Ammon's horn (tissue), 1 donor: Measurements from ENCODE around the gene GATM.
A peak's percentile ranks its signal among the peaks of the same experiment; 100 is the strongest.
"Not testable (repeated sequence)": the region's sequence is repeated elsewhere in the genome, so short reads cannot be mapped to it uniquely, and the experiment has no call there.

Source experiments
- DNase-seq: peaks from one replicate; pipeline ENCODE4 v3.0.0-alpha.2; 2016; ENCODE audit warnings: low spot score

The GATM gene

DNA sequence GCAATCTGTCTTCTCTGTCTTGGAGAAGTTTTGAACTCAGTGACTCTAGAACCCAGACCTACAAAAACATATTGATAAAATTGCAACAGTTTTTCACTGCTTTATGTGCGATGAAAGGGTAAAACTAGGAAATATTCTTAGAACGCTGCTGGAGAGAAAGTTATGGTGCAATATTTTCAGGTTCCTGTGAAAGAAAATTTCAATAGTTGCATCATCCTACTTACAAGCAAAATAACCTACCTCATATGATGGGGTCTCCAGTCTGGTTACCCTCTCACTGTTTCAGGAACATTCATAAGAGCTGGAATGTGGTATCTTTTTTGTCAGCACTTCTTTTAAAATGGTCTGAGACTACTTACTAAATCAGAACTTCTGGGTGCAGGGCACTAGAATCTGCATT is 27.1 kb downstream of the GATM start:
- DNase-seq: no peak

DNA sequence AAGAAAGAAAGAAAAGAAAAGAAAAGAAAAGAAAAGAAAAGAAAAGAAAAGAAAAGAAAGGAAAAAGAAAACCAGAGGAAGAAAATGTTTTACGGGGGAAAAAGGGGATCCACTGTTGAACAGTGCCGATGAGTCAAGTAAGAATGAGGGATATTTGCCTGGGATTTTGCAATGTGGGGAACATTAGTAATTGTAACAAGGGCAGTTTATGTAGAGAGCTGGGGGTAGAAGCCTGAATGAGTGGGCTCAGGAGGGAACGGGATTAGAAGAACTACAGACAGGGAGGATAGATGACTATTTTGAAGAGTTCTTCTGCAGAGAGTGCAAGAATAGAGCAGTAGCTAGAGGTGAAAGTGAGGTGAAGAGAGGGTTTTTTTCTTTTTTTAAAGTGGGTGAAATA is 28.7 kb downstream of the GATM start:
- no peak for DNase-seq

DNA sequence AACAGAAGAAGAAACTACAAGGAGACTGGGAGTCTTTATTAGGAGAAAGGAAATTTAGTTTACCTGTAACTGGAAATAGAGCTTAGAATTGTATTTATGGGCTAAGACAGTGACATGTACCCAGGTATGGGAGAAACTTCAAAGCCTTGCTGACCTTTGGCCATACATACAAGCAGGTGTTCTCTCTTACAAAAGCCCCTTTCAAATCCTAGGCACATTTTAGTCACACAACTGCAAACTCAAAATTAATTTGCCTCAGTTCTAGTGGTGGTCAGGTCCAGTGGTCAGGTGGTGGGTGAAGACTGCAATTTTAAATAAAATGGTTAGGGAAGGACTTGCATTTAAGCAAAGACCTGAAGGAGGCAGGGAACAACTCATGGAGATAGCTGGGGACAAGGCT is 30.4 kb downstream of the GATM start:
- no peak for DNase-seq

DNA sequence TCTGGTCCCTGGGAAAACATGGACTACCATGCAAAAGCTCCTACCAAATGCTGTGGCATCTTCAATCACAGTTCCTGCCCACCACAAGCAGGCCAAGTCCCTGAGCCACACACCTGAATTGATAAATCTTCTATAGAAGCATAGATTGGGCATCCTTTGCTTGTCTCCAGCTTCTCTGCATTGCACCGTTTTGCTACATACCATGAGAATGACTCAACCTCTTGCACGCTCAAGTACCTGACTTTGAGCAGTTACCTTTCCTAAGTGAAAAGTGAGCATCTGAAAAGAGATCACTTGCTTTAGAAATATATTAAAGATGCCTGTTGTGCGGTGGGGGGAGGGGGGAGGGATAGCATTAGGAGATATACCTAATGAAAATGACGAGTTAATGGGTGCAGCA is 31.3 kb downstream of the GATM start:
- no peak for DNase-seq

DNA sequence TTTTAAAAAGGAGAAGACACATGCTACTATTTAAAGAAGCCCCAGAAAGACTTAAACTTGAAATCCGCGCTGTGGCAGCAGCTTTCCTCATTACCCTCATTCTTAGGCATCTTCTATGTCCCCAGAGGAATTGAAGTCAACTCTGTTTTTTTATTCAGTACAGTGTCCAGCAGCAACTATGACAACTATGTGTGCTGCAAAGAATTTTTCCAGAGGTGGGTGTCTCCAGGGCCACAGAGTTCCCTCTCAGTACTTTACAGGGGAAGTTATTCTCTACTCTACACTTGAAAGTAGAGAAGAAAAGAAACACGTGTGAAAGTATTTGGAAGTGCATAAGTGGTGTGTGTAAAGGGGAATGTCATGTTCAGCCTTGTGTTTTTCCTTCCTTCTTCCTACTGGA is 32.0 kb downstream of the GATM start:
- DNase-seq: no peak

DNA sequence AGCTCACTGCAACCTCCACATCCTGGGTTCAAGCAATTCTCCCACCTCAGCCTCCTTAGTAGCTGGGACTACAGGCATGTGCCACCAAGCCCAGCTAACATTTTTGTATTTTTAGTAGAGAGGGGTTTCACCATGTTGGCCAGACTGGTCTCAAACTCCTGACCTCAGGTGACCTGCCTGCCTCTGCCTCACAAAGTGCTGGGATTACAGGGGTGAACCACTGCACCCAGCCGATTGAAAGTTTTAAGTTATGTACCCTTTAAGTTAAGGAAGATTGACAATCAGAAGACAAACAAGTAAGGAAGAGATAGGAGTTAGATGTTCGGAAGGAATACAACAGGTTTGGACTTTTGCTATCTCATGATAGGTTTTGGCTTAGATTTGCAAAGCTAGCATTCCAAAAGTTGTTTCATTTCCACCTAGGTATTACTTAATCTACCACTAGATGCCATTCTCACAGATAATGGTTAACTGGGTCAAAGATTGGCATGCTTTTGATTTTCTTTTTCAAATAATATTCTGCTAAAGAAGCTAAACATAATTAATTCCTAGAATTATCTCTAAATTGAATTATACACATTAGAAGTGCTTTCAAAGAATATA is 35.0 kb downstream of the GATM start:
- DNase-seq: no peak

DNA sequence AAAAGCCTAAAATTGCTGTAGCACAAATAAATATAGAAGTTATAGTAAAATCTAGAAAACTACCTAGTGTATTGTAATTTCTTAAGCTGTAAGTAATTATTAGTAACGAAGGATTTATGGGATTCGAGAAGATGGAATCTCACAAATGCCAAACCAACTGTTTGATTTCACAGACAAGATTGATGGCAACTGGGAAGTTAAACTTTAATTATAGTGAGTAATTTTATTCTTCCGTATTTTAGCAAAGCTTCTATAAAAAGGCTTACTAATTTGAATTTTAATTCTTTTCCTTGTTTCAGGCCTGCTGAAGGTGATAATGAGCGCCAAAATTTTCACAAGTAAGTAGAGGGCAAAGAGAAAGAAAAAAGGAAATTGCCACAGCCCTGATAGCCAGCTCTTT is 36.6 kb downstream of the GATM start:
- DNase-seq: no peak

DNA sequence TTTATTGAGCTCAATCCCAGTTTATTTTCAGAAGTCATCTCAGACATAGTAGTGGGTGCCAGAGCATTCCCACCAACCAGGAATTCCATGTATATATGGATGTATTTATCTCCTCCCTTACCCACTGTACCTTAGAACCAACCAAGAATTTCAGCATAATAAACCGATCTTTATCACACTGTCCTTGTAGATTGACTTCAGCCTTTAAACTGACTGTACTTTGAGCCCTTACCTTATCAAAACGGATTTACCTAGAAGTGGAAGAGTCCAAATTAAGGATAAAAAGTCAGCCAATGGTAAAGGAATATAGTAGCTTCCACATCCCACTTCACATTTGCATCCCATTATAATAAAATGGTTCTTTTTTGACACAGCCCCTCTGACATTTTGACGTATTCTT is 37.9 kb downstream of the GATM start:
- DNase-seq: no peak

DNA sequence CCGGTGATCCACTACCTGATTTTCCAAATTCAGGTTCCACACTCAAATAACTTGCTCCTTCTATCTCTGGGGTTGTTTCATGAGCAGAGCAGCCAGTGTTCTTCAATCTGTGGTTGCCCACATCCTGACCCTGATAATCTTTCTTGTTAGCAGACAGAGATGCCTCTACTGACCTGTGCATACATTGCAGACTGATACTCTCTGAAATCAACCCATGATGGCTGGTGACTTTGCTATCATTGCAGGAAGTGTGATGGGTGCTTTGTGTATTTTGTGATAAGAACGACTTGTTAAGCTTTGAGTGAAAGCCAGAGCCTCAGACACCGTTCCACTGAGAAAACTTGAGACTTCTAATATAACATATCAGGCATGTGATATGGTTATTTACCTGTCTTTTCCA is 39.9 kb downstream of the GATM start:
- no peak for DNase-seq

DNA sequence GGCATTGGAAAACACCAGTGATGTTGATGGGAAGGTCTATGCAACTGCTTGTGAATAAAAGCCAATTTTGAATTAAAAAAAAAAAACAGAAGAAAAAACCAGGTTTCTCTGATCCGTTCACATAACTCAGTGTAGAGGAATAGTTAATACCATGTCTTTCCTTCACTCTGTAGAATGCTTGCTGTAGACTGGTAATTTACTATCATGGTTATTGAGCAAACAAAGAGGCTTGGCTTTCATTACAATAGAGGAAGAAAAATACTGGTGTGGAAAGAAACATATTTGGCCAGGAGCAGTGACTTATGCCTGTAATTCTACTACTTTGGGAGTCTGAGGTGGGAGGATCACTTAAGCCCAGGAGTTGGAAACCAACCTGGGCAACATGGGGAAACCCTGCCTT is 41.1 kb downstream of the GATM start:
- DNase-seq: no peak

DNA sequence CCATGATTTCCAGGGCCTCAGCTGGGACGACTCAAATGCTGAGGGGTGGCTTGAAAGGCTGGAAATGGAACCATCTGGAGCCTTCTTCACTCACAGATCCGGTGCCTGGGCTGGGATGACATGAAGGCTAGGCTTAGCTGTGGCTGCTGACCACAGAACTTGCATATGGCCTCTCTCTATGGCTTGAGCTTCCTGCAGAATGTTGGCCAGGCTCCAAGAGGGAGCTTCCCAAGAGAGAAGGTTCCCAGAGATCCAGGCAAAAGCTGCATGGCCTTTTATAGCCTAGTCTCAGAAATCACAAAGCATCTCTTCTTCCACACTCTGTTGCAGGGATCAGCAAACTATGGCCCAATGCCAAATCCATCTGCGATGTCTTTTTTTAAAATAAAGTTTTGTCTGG is 44.8 kb downstream of the GATM start:
- DNase-seq: peak; percentile 32

DNA sequence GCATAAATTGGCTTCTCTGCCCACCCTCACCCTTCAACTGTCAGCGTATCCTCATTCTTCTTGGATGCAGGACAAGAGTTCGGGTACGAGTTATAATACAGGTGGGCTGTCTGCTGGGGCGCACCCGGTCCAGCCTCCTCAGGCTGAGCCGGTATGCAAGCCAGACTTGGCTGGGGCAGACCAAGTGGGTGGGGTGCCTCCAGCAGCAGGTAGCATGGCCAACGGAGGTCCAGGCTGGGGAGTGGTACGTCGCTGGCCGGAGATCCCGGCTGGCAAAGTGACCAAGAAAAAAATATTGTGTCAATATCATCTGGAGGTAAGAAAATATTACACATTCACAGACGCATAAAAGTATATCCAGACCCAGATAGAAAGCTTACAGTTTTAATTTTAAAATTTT is 45.6 kb downstream of the GATM start:
- DNase-seq: no peak

DNA sequence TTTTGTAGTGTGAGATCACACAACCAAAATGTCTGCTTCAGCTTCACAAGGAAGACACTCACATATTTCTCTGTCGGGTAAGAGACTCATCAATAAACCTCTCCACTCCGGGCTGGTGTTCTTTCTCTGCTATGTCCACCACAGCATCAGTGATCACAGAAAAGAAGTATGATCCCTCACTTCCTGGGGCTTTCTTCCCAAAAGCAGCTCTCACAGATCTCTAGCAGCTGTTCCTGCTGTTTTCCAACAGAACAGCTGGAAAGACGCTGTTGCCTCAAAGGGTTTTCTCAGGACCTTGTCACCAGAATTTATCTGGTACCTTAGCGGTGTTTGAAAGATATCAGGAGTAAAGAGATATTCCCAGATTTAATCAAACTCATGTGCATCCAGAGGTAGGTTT is 46.4 kb downstream of the GATM start:
- no peak for DNase-seq

DNA sequence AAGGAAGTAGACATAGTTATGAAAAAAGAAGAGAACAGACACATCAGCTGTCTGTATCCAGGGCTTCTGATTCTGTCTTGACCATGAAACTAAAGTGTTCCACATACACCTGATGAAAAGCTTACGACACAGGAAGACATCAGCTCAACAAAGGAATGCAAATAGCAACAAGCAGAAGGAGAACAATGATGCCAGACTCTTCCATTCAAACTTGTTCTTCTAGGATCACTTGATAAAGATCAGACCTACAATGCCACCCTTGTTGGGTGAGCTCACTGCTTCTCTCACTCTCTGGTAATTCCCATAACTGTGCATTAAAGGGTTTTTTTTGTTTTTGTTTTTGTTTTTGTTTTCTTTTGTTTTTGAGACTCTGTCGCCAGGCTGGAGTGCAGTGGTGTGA is 49.7 kb downstream of the GATM start:
- no peak for DNase-seq

DNA sequence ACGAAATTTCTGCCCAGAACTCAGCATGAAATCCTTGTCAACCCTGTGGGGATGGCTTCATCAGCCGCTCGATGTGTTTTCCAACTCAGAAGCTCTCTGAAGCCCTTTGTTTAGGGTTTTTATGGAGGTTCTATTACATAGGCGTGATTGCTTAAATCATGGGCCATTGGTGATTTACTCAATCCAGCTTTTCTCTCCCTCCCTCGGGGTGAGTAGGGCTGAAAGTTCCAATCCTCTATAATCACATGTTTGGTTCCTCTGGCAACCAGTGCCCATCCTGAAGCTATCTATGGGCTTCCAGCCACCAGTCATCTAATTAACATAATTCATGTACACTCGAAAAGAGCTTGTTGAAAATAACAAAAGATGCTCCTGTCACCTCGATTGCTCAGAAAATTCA is 51.6 kb downstream of the GATM start:
- peak; percentile 81 for DNase-seq

DNA sequence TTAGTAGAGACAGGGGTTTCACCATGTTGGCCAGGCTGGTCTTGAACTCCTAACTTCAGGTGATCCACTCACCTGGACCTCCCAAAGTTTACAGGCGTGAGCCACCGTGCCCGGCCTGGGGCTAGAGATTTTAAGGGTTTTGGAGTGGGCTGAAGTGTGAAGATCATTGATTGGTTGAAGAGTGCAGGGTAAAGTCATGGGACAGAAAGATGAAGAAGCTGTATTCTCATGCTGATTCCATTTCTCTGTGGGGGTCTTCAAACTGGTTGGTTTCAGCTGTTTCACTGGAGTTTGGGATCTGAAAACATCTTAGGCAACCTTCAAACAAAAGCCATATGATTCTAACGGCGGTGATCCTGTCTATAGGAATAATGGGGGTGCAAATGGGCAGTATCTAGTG is 52.1 kb downstream of the GATM start:
- DNase-seq: no peak

DNA sequence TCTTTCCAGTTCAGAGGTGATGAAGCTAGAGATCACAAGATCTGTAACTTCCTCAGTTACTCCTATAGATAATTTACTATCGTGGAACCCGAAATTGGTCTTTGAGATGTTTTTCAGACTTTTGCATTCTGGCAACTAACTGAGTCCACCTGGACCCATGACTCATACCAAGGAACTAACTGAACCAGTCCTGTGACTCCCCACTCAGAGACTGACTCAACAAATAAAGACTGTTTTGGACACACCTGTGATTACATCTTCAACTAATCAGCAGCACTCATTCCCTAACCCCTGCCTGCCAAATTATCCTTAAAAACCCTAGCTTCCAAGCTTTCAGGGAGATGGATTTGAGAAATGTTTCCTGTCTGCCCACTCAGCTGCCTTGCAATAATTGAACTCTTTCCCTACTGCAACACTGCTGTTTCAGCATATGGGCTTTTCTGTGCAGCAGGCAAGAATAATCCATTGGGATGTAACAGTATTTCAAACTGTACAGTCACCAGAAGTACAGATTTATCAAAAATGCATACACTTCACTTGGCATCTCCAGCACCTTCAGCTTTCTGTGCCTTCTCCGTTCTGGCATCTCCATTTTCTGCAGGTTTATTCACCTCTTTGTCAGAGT is 57.7 kb downstream of the GATM start:
- peak; percentile 29 for DNase-seq

DNA sequence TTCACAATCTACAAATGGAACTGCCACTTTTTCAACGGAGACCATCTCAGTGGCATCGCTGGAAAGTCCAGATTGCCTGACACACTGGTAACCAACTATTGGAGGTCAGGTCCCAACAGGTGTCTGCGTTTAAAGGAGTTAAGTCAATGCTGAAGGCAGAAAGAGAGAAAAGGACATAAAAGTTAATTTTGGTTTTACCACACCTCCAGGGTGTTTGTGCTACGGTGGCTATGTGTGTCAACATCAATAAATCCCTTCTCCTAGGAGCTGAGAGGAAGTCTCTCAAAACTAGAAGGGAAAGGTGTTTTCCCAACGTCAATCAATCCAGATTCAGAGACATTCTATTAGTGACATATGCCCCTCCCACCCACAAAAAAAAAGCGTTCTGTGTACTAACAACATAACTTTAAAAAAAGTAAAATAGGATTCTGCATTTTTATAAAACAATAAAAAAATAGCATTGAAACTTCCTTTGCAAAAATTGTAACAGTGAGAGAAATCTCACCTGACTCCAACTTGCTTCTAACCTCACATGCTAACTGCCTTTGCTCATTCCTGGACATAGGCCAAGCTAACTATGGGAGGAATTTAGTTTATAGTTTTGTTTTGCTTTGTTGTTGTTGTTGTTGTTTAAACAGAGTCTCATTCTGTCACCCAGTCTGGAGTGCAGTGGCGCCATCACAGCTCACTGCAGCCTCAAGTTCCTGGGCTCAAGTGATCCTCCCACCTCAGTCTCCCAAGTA is 58.7 kb downstream of the GATM start:
- DNase-seq: no peak

DNA sequence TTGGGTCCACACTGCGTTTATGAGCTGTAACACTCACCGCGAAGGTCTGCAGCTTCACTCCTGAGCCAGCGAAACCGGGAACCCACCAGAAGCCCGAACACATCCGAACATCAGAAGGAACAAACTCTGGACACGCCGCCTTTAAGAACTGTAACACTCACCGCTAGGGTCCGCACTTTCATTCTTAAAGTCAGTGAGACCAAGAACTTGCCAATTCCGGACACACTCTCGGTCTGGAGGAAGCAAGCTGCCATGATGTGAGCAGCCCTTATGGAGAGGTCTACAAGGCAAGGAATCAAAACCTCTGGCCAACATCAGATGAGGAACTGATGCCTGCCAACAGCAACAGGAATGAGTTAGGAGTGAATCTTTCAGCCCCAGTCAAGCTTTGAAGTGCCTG is 63.4 kb downstream of the GATM start:
- DNase-seq: no peak

DNA sequence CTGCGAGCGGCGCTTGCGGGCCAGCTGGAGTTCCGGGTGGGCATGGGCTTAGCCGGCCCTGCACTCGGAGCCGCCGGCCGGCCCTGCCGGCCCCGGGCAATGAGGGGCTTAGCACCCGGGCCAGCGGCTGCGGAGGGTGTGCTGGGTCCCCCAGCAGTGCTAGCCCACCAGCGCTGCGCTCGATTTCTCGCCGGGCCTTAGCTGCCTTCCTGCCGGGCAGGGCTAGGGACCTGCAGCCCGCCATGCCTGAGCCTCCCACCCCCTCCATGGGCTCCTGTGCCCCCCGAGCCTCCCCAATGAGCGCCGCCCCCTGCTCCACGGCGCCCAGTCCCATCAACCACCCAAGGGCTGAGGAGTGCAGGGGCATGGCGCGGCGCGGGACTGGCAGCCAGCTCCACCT is 64.2 kb downstream of the GATM start:
- DNase-seq: not testable (repeated sequence)
